Measurements from ENCODE around the gene COA1. TPM values are rescaled to one million over a fixed set of nuclear protein-coding genes. Genes with fewer than 3 reads are reported as not detected.
"Not testable (repeated sequence)": the region's sequence is repeated elsewhere in the genome, so short reads cannot be mapped to it uniquely, and the experiment has no call there.

COA1 gene
- polyA plus RNA-seq, 1 donor from 2014 or later: 157 TPM

DNA sequence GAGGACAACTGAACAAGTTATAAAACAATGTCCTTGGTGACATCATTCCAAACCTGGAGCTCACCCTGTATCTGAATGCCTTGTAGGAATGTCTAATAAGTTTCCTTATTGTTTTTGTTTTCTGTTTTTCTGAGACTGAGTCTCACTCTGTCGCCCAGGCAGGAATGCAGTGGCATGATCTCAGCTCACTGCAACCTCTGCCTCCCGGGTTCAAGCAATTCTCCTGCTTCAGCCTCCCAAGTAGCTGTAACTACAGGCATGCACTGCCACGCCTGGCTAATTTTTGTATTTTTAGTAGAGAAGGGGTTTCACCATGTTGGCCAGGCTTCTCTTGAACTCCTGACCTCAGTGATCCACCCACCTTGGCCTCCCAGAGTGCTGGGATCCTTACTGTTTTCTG, 2.2 kb upstream of the COA1 start:
- not testable (repeated sequence) for H3K9ac ChIP-seq (ENCODE audit: low read length); H3K27ac ChIP-seq (ENCODE audit: low read length); H3K9me3 ChIP-seq (ENCODE audit: low read length); H3K36me3 ChIP-seq (ENCODE audit: insufficient read depth, low read length); H3K4me2 ChIP-seq (ENCODE audit: low read length); H3K9me2 ChIP-seq (ENCODE audit: insufficient read depth, low read length); H3K27me3 ChIP-seq (ENCODE audit: insufficient read depth, low read depth, low read length); H4K20me1 ChIP-seq (ENCODE audit: insufficient read depth); H3K4me3 ChIP-seq (ENCODE audit: low read length); H2AFZ ChIP-seq (ENCODE audit: low read depth, low read length); H3F3A ChIP-seq (ENCODE audit: insufficient read depth, low read length, poor library complexity, severe bottlenecking)
- H3K79me2 ChIP-seq (replicated peaks; ENCODE audit: insufficient read depth, low read length): peaks cover 26% of the 10 kb centered on the region

DNA sequence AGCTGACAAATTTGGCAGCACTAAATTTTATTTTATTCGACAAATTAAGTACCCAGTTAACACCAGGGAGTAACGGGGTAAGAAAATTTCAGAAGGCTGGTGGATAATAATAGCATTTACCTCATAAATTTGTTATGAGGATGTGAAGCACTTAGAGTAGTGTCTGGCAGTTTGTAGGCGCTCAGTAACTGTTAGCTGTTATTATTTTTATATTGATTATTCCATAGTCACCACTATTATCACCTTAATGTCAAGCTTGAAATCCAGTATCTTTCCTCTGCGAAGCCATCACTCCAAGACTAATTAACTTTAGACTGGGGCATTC, 563 bp upstream of the COA1 start:
- H3K36me3 ChIP-seq (ENCODE audit: insufficient read depth, low read length): no peaks in the 10 kb centered on the region
- peak overlapping the region; percentile 61 for H3K27ac ChIP-seq (ENCODE audit: low read length)
- H3K79me2 ChIP-seq (replicated peaks; ENCODE audit: insufficient read depth, low read length): peaks cover 38% of the 10 kb centered on the region
- H3K4me2 ChIP-seq (ENCODE audit: low read length): peak overlapping the region; percentile 67
- peak overlapping the region; percentile 84 for H2AFZ ChIP-seq (ENCODE audit: low read depth, low read length)
- no peaks in the 10 kb centered on the region for H4K20me1 ChIP-seq (ENCODE audit: insufficient read depth)
- no peaks in the 10 kb centered on the region for H3F3A ChIP-seq (ENCODE audit: insufficient read depth, low read length, poor library complexity, severe bottlenecking)
- H3K9me3 ChIP-seq (ENCODE audit: low read length): no peaks in the 10 kb centered on the region
- peak overlapping the region; percentile 69 for H3K9ac ChIP-seq (ENCODE audit: low read length)
- H3K4me3 ChIP-seq (ENCODE audit: low read length): peak overlapping the region; percentile 85
- H3K9me2 ChIP-seq (ENCODE audit: insufficient read depth, low read length): no peaks in the 10 kb centered on the region
- no peaks in the 10 kb centered on the region for H3K27me3 ChIP-seq (ENCODE audit: insufficient read depth, low read depth, low read length)
- TF ChIP-seq, protein P1, sequence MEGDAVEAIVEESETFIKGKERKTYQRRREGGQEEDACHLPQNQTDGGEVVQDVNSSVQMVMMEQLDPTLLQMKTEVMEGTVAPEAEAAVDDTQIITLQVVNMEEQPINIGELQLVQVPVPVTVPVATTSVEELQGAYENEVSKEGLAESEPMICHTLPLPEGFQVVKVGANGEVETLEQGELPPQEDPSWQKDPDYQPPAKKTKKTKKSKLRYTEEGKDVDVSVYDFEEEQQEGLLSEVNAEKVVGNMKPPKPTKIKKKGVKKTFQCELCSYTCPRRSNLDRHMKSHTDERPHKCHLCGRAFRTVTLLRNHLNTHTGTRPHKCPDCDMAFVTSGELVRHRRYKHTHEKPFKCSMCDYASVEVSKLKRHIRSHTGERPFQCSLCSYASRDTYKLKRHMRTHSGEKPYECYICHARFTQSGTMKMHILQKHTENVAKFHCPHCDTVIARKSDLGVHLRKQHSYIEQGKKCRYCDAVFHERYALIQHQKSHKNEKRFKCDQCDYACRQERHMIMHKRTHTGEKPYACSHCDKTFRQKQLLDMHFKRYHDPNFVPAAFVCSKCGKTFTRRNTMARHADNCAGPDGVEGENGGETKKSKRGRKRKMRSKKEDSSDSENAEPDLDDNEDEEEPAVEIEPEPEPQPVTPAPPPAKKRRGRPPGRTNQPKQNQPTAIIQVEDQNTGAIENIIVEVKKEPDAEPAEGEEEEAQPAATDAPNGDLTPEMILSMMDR (IDR thresholded peaks at IDR 0.05; ENCODE audit: poor library complexity, severe bottlenecking): no peak
- TF ChIP-seq POLR2AphosphoS5 (IDR thresholded peaks at IDR 0.05) (no peak), RAD21 (conservative IDR thresholded peaks at IDR 0.05) (no peak), TAF1 (IDR thresholded peaks at IDR 0.05; ENCODE audit: low read depth) (no peak), EP300 (conservative IDR thresholded peaks at IDR 0.05; ENCODE audit: poor library complexity, severe bottlenecking) (no peak), SMC3 (conservative IDR thresholded peaks at IDR 0.05; ENCODE audit: poor library complexity) (no peak), EZH2 (IDR thresholded peaks at IDR 0.05; ENCODE audit: borderline replicate concordance, insufficient read depth, low read length, poor library complexity, severe bottlenecking) (no peak), MXI1 (conservative IDR thresholded peaks at IDR 0.05; ENCODE audit: poor library complexity, severe bottlenecking) (no peak)
- TF ChIP-seq, protein P2, sequence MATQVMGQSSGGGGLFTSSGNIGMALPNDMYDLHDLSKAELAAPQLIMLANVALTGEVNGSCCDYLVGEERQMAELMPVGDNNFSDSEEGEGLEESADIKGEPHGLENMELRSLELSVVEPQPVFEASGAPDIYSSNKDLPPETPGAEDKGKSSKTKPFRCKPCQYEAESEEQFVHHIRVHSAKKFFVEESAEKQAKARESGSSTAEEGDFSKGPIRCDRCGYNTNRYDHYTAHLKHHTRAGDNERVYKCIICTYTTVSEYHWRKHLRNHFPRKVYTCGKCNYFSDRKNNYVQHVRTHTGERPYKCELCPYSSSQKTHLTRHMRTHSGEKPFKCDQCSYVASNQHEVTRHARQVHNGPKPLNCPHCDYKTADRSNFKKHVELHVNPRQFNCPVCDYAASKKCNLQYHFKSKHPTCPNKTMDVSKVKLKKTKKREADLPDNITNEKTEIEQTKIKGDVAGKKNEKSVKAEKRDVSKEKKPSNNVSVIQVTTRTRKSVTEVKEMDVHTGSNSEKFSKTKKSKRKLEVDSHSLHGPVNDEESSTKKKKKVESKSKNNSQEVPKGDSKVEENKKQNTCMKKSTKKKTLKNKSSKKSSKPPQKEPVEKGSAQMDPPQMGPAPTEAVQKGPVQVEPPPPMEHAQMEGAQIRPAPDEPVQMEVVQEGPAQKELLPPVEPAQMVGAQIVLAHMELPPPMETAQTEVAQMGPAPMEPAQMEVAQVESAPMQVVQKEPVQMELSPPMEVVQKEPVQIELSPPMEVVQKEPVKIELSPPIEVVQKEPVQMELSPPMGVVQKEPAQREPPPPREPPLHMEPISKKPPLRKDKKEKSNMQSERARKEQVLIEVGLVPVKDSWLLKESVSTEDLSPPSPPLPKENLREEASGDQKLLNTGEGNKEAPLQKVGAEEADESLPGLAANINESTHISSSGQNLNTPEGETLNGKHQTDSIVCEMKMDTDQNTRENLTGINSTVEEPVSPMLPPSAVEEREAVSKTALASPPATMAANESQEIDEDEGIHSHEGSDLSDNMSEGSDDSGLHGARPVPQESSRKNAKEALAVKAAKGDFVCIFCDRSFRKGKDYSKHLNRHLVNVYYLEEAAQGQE (IDR thresholded peaks at IDR 0.05; ENCODE audit: borderline replicate concordance): no peak

DNA sequence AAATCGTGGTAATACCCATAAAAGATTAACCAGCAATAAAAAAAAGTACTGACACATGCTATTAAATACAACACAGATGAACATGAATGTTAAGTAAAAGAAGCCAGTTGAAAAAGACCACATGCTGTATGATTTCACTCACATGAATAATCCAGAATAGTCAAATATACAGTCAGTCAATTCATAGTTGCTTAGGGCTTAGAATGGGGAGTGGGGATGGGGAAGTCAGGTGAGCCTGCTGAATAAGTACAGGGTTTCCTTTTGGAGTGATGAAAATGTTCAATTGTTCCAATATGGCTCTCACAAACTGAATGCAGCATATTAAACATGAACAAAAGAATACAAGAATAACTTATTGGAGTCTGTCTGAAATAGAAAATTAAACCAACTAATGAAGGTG, 1.8 kb downstream of the COA1 start:
- peaks cover 57% of the 10 kb centered on the region for H3K79me2 ChIP-seq (replicated peaks; ENCODE audit: insufficient read depth, low read length)
- H3K4me2 ChIP-seq (ENCODE audit: low read length): peak overlapping the region; percentile 1
- H3K27me3 ChIP-seq (ENCODE audit: insufficient read depth, low read depth, low read length): no peaks in the 10 kb centered on the region
- TF ChIP-seq RAD21 (conservative IDR thresholded peaks at IDR 0.05): no peak
- TF ChIP-seq POLR2AphosphoS5 (IDR thresholded peaks at IDR 0.05): no peak
- no peak for TF ChIP-seq TAF1 (IDR thresholded peaks at IDR 0.05; ENCODE audit: low read depth)
- TF ChIP-seq, protein P1 (IDR thresholded peaks at IDR 0.05; ENCODE audit: poor library complexity, severe bottlenecking): no peak
- TF ChIP-seq, protein P2 (IDR thresholded peaks at IDR 0.05; ENCODE audit: borderline replicate concordance): no peak
- TF ChIP-seq EP300 (conservative IDR thresholded peaks at IDR 0.05; ENCODE audit: poor library complexity, severe bottlenecking): no peak
- no peak for TF ChIP-seq SMC3 (conservative IDR thresholded peaks at IDR 0.05; ENCODE audit: poor library complexity)
- no peak for TF ChIP-seq EZH2 (IDR thresholded peaks at IDR 0.05; ENCODE audit: borderline replicate concordance, insufficient read depth, low read length, poor library complexity, severe bottlenecking)
- H2AFZ ChIP-seq (ENCODE audit: low read depth, low read length): no peak overlapping the region
- H3K9ac ChIP-seq (ENCODE audit: low read length): no peak overlapping the region
- no peaks in the 10 kb centered on the region for H3F3A ChIP-seq (ENCODE audit: insufficient read depth, low read length, poor library complexity, severe bottlenecking)
- no peaks in the 10 kb centered on the region for H3K36me3 ChIP-seq (ENCODE audit: insufficient read depth, low read length)
- peak overlapping the region; percentile 28 for H3K4me3 ChIP-seq (ENCODE audit: low read length)
- H3K9me3 ChIP-seq (ENCODE audit: low read length): no peaks in the 10 kb centered on the region
- H3K27ac ChIP-seq (ENCODE audit: low read length): no peak overlapping the region
- no peaks in the 10 kb centered on the region for H3K9me2 ChIP-seq (ENCODE audit: insufficient read depth, low read length)
- H4K20me1 ChIP-seq (ENCODE audit: insufficient read depth): no peaks in the 10 kb centered on the region

Data from neural cell (in vitro differentiated cells).